Measurements from ENCODE around the gene ARHGAP18.

DNA sequence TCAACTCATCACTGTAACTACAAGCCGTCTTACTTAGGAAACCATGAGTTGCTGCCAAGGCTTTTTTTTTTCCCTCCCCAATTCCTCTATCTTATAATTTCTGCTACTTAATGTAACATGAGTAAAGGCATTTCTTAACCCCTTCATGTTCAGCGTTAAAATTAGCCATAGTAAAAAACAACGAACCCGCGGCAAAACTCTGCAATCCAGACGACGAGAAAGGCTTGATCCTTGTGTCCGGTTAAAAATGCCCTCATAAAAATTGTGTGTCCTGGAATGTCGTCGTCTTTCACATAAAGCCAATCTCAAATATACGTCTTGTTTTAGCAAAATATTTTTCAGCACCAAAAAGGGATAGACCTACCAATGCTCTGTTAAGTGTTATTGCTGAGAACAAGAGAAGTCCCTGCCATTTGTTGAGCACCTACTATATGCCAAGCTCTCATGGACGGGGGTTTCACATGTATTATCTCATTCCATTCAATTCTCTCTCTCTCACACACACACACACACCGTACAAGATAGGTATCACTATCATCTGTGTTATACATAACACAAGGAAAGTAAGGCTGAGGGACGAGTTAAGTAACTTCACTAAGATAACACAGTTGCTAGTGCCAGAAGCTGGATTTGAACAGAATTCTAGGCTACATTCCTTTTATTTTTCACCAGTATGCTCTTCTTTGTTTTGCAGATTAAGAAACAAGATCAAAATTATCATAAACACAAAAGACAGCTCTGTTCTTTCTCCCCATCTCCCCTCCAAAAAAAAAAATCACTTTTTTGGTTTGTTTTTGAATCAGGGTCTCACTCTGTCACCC is 683 bp upstream of the ARHGAP18 start:
- TF ChIP-seq CTCF (conservative IDR thresholded peaks at IDR 0.05; ENCODE audit: low read depth in 2 of 2) = no peak
- no peak for TF ChIP-seq EZH2 (IDR thresholded peaks at IDR 0.05; ENCODE audit: low read depth, unreplicated experiment)
- TF ChIP-seq, protein P1, sequence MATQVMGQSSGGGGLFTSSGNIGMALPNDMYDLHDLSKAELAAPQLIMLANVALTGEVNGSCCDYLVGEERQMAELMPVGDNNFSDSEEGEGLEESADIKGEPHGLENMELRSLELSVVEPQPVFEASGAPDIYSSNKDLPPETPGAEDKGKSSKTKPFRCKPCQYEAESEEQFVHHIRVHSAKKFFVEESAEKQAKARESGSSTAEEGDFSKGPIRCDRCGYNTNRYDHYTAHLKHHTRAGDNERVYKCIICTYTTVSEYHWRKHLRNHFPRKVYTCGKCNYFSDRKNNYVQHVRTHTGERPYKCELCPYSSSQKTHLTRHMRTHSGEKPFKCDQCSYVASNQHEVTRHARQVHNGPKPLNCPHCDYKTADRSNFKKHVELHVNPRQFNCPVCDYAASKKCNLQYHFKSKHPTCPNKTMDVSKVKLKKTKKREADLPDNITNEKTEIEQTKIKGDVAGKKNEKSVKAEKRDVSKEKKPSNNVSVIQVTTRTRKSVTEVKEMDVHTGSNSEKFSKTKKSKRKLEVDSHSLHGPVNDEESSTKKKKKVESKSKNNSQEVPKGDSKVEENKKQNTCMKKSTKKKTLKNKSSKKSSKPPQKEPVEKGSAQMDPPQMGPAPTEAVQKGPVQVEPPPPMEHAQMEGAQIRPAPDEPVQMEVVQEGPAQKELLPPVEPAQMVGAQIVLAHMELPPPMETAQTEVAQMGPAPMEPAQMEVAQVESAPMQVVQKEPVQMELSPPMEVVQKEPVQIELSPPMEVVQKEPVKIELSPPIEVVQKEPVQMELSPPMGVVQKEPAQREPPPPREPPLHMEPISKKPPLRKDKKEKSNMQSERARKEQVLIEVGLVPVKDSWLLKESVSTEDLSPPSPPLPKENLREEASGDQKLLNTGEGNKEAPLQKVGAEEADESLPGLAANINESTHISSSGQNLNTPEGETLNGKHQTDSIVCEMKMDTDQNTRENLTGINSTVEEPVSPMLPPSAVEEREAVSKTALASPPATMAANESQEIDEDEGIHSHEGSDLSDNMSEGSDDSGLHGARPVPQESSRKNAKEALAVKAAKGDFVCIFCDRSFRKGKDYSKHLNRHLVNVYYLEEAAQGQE (IDR thresholded peaks at IDR 0.05; ENCODE audit: unreplicated experiment) = no peak
- TF ChIP-seq EZH2phosphoT487 (IDR thresholded peaks at IDR 0.05; ENCODE audit: unreplicated experiment) = no peak
